ENCODE data around the gene SUPT5H.
"Not testable (repeated sequence)": the region's sequence is repeated elsewhere in the genome, so short reads cannot be mapped to it uniquely, and the experiment has no call there.

Gene SUPT5H

GRCh38 chr19:39467941-39468340 lies 22.6 kb downstream of the SUPT5H start:
- no peak for DNase-seq (ENCODE audit: low spot score)

- no peak for DNase-seq (ENCODE audit: low spot score)
These were observed 23.7 kb downstream of the SUPT5H start for GRCh38 chr19:39469036-39469435.

- DNase-seq (ENCODE audit: low spot score): no peak
These were observed 24.2 kb downstream of the SUPT5H start for GRCh38 chr19:39469567-39469966.

GRCh38 chr19:39470724-39471339 lies 25.4 kb downstream of the SUPT5H start:
- DNase-seq (ENCODE audit: low spot score): no peak

- DNase-seq (ENCODE audit: low spot score): no peak
These were observed 26.6 kb downstream of the SUPT5H start for GRCh38 chr19:39471756-39472536.

- DNase-seq (ENCODE audit: low spot score): no peak
These were observed 27.5 kb downstream of the SUPT5H start for GRCh38 chr19:39472746-39473442.

GRCh38 chr19:39473443-39473960 lies 28.1 kb downstream of the SUPT5H start:
- no peak for DNase-seq (ENCODE audit: low spot score)

GRCh38 chr19:39474139-39474620 lies 28.8 kb downstream of the SUPT5H start:
- peak; percentile 77 for DNase-seq (ENCODE audit: low spot score)

- DNase-seq (ENCODE audit: low spot score): no peak
These were observed 30.4 kb downstream of the SUPT5H start for GRCh38 chr19:39475748-39476147.

- DNase-seq (ENCODE audit: low spot score): not testable (repeated sequence)
These were observed 34.0 kb downstream of the SUPT5H start for GRCh38 chr19:39479319-39479801.

GRCh38 chr19:39479916-39480315 lies 34.5 kb downstream of the SUPT5H start:
- DNase-seq (ENCODE audit: low spot score): no peak

- peak; percentile 98 for DNase-seq (ENCODE audit: low spot score)
These were observed 35.2 kb downstream of the SUPT5H start, which contains the start of gene TIMM50 for GRCh38 chr19:39480337-39481228. Gene TIMM50, plus strand, starts transcription at chr19:39480838. Its CDS starts 16 bp downstream, at chr19:39480854.

GRCh38 chr19:39481229-39481545 lies 35.8 kb downstream of the SUPT5H start:
- DNase-seq (ENCODE audit: low spot score): peak; percentile 26

- DNase-seq (ENCODE audit: low spot score): no peak
These were observed 36.3 kb downstream of the SUPT5H start for GRCh38 chr19:39481676-39482075.

- no peak for DNase-seq (ENCODE audit: low spot score)
These were observed 37.8 kb downstream of the SUPT5H start for GRCh38 chr19:39483141-39483540.

- DNase-seq (ENCODE audit: low spot score): no peak
These were observed 44.4 kb downstream of the SUPT5H start for GRCh38 chr19:39489756-39490155.

- DNase-seq (ENCODE audit: low spot score): no peak
These were observed 46.8 kb downstream of the SUPT5H start for GRCh38 chr19:39492225-39492624.

GRCh38 chr19:39492788-39493187 lies 47.4 kb downstream of the SUPT5H start:
- DNase-seq (ENCODE audit: low spot score): no peak

- DNase-seq (ENCODE audit: low spot score): no peak
These were observed 49.3 kb downstream of the SUPT5H start for GRCh38 chr19:39494661-39495060.

- no peak for DNase-seq (ENCODE audit: low spot score)
These were observed 50.7 kb downstream of the SUPT5H start for GRCh38 chr19:39496063-39496462.

- DNase-seq (ENCODE audit: low spot score): no peak
These were observed 52.3 kb downstream of the SUPT5H start for GRCh38 chr19:39497701-39497995.
